Activated CD4-positive, CD25-positive, alpha-beta regulatory T cell treated with anti-CD3 and anti-CD28 coated beads, Interleukin-2, amount 50 U/mL, for 24 hours (primary cell): ENCODE results near the gene NTN5.
"Not testable (repeated sequence)": the region's sequence is repeated elsewhere in the genome, so short reads cannot be mapped to it uniquely, and the experiment has no call there.

Source experiments
- ATAC-seq, 2 donors: fragments of 150-1000 bp; cut with Tn5 transposase; one replicate each; pipeline ENCODE4 v1.10.0; 2021; ENCODE audit warnings: mild to moderate bottlenecking in 1 of 2, moderate library complexity in 1 of 2

Gene NTN5

GRCh38 chr19:48695743-48696352 is 23.0 kb upstream of the NTN5 start, which contains the start of gene FUT2:
Gene FUT2, plus strand, starts transcription at chr19:48695971. Its CDS starts 6,986 bp downstream, at chr19:48702957.
- ATAC-seq = no peak

- not testable (repeated sequence) for ATAC-seq
Observed at GRCh38 chr19:48693629-48694028, 20.8 kb upstream of the NTN5 start.

DNA sequence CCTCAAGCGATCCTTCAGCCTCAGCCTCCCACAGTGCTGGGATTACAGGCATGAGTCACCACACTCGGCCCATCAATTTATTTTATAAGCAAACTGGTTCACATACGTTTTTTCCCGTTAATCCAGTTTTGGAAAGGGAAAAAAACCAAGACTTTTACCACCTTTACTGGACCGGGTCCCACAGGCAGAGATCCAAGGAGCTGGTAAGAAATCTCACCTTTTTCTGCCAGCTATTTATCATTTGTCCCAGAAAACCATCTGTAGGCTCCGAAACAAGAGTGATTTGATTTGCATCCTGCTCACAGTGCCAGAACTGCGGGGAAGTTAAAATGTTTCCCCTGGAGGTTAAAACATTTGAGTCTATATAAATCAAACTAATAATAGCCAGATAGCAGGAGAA is 16.6 kb upstream of the NTN5 start:
- ATAC-seq = no peak

DNA sequence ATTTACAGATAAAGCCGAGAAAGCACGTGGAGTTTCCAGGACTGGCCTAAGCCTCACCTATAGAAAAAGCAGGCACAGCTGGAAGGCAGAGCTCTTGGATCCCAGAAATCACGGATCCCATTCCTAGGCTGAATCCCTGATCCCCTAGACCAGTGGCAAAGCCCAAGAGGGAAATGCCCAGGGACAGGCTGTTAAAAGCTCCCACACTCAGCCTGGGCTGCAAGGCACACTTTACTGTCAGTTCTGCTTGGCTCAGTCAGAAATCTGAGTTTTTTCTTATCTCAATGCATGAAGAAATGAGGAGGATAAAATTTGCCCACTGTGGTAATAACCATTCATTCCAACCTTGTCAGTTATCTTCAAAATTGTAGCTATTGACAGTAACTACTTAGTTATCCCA is 15.0 kb upstream of the NTN5 start:
- no peak for ATAC-seq

- ATAC-seq = not testable (repeated sequence)
Observed at GRCh38 chr19:48686637-48687036, 13.8 kb upstream of the NTN5 start.

DNA sequence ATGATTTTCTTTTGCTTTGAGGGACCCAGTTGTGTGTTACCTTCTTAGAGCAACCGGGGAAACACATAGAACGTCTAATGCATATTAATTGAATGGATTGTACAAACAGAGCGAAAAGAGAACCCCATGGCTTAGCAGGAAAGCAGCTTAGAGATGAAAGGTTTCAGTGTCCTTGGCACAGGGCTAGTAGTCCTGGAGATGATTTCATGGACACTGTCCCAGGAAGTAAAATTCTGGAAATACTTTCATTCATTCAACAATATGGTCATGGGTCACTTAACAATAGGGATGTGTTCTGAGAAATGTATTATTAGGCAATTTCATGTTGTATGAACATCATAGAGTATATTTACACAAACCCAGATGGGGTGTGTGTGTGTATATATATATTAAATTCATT is 13.3 kb upstream of the NTN5 start:
- no peak for ATAC-seq

GRCh38 chr19:48685583-48685982 is 12.8 kb upstream of the NTN5 start:
- no peak for ATAC-seq

- ATAC-seq = no peak
Observed at GRCh38 chr19:48683349-48683748, 10.5 kb upstream of the NTN5 start.

- ATAC-seq = no peak
Observed at GRCh38 chr19:48681127-48681470, 8.3 kb upstream of the NTN5 start.

DNA sequence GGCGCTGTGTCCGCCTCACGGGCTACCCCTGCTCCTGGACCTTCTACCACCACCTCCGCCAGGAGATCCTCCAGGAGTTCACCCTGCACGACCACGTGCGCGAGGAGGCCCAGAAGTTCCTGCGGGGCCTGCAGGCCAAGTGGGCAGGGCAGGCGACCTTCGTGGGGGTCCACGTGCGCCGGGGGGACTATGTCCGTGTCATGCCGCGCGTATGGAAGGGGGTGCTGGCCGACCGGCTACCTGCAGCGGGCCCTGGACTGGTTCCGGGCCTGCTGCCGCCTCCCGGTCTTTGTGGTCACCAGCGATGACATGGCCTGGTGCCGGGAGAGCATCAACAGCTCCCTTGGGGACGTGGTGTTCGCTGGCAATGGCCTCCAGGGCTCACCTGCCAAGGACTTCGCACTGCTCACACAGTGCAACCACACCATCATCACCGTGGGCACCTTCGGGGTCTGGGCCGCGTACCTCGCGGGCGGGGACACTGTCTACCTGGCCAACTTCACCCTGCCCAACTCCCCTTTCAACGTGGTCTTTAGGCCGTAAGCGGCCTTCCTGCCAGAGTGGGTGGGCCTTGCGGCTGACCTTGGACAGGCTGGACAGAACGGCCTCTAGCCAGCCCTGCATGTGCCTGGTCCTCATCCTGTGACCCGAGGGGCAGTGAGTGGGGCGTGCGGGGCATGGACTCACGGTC is 7.8 kb upstream of the NTN5 start:
- ATAC-seq = no peak

DNA sequence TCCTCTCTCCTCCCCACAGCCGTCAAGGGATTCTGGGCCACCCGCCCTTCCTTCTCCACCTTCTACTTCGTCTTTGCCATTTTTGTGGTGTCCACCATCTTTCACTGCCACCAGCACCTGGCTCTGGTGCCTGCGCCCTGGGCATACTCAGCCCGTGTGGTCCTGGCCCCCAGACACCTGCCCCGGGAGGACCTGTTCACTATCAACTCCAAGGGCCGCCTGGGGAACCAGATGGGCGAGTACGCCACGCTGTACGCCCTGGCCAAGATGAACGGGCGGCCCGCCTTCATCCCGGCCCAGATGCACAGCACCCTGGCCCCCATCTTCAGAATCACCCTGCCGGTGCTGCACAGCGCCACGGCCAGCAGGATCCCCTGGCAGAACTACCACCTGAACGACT is 7.2 kb upstream of the NTN5 start:
- ATAC-seq = not testable (repeated sequence)

- no peak for ATAC-seq
Observed at GRCh38 chr19:48678201-48678600, 5.4 kb upstream of the NTN5 start.

DNA sequence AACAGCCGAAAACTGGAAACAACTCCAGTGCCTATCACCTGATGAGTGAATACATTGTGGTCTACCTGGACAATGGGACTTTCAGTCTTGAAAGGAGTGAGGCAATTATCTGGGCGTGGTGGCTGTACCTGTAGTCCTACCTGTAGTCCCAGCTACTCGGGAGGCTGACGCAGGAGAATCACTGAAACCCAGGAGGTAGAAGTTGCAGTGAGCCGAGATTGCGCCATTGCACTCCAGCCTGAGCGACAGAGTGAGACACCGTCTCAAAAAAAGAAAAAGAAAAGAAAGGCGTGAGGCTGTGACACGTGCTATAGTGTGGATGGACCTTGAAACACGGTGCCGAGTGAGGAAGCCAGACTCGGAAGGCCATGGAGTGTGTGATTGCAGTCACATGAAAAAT is 4.1 kb upstream of the NTN5 start:
- ATAC-seq = no peak

DNA sequence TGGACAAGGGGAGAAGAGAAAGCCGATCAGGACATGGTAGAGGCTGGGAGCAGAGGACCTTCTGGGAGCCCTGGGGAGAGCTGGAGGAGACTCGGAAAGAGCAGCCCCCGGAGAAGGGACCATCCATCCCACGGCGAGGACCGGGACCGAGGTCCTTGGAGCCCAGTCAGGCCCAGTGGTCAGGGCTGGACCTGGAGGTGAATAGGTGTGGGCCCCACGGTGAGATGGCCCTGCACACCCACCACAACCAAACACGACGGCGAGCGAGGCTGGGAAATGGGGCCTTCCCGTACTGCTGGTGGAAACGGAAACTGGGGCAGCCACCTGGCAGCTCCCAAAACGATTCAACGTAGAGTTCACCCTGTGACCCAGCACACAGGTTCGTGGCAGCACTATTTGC is 3.7 kb upstream of the NTN5 start:
- ATAC-seq = no peak

GRCh38 chr19:48674921-48675824 is 2.4 kb upstream of the NTN5 start:
- peak; percentile 81 to 89 for ATAC-seq

GRCh38 chr19:48674216-48674809 is 1.5 kb upstream of the NTN5 start:
- no peak for ATAC-seq

DNA sequence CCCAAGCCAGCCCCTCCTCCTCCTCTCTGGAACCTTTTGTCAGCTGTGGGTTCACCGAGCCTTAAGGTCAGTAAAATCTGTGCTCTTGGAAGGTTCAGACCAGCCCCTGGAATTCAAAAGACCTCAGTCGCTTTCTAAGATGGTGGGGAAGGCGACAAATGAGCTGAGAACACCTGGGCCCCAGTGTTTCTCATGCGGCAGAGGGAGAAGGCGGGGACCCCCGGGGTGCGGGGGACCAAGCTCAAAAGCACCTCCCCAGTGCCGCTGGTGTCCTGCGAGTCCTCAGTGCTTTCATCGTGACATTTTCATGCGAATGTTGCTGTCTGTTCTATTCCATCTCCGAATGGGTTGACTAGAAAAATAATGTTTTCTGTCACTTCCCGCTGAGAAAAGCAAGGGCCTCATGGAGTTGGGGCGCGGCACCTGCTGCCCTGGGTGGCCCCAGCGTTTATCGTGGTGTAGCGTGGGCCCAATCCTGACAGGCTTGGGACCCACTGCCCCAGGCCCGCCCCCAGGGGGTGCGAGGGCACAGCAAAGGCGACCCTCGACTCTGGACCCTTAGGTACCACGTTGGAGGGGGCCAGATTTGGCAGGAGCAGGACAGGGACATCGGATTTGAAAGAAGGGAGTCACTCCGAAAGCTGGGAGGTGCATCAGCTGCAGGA is 751 bp upstream of the NTN5 start:
- ATAC-seq = no peak

DNA sequence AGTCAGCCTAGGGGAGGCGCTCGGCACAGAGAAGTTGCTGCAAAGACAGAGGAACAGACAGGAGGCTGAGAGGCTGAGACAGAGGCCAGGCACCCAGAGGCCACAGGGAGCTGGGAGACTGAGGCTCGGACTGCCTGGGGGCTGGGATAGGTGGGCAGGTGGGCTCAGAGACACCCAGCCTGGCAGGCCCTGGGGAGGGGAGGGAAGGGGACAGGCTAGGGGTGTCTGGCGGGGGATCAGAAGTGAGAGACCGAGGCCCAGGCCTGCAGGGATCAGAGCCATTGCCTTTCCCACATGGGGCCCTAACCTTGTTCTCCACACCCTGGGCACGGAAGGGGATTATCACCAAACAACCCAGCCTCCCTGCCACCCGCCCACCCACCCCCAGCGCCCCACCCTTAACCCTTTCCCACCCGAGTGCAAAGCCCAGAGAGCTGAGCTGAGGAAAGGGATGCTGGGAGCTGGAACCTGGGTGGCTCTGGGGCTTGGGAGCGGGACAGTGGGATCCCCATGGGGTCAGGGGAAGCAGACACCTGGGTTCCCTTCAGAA is 1.3 kb downstream of the NTN5 start:
- no peak for ATAC-seq

DNA sequence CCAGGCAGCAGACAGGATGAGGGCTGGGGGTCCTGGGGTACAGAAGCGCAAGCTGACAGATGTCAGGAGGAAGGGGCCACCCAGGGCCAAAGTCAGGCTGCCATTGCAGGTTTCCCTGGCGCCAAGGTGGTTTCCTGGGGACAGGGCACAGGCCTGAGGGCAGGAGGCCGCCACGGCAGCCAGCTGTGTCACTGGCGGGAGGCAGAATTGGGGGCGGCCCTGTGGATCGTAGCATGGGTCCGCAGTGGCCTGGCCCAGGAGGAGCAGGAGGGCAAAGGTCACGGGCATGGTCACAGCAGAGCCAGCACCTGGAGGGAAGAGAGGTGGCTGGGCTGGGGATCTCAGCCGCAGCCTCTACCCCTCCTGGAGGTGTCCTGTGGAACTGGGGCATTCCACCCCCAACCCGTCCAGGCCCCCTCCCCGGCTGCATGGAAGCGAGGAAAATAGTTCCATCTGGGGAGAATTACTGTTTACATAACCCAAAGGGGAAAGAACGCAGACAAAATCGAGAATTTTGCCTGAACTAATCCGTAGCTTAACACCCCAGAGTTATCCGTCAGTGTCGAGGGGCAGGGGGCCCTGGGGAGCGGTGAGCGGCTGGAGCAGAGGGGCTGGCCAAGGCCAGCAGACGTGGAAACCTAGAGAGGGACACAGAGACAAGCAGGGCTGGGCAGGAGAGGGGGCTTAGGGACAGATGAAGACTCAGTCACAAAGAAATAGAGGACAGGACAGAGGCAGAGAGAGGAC is 1.9 kb downstream of the NTN5 start:
- no peak for ATAC-seq

DNA sequence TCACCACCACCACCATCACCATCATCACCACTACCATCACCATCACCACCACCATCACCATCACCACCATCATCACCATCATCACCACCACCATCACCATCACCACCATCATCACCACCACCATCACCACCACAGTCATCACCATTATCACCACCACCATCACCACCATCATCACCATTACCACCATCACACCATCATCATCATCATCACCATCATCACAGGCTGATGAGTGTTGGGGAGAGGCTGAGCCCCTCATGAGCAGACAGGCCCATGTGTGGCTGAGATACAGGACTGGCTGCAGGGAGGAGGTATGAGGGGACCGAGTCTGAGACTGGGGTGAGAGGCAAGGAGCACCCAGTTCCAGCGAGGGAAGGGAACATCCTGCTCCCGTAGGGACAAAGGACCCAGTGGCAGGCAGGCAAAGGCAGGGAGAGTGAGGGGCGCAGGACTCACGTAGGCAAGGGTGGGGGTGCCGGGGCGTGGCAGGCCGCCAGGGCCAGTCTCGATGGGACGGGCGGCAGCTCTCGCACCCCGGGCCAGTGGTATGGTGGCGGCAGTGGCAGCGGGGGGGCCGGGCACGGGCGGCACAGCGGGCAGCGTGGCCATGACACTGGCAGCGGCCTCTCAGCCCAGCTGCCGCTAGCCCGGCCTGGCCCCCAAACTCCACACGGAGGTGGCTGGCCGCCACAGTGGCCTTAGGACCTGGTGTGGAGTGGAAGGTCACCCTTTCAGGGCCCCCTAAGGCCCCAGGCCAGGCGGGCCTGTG is 2.7 kb downstream of the NTN5 start:
- no peak for ATAC-seq

- no peak for ATAC-seq
Observed at GRCh38 chr19:48668761-48669160, 4.1 kb downstream of the NTN5 start.
